Esophagus squamous epithelium (tissue), 4 donors: Measurements from ENCODE around the gene LYRM9.

ENCODE experiments used
- POLR2A ChIP-seq, 4 donors: fragments of 450-650 bp; IDR thresholded peaks; one replicate each; pipeline ENCODE4 v1.6.1; 2017; ENCODE audit warnings: antibody characterized with exemption in 4 of 4, mild to moderate bottlenecking in 4 of 4, moderate library complexity in 3 of 4
- TF ChIP-seq, protein P1 (sequence below), 6 experiments: fragments of 450-650 bp in 4 of 6; fragments of 200-600 bp in 2 of 6; sonication (generic) in 2 of 6; IDR thresholded peaks; one replicate each; pipeline ENCODE4 v1.5.1; 2016 to 2019; ENCODE audit warnings: antibody characterized with exemption in 6 of 6, mild to moderate bottlenecking in 4 of 6, moderate library complexity in 4 of 6

GRCh38 chr17:27862004-27862403 is 31.2 kb downstream of the LYRM9 start:
- TF ChIP-seq POLR2A (IDR thresholded peaks at IDR 0.05), result no peak
- TF ChIP-seq, protein P1, sequence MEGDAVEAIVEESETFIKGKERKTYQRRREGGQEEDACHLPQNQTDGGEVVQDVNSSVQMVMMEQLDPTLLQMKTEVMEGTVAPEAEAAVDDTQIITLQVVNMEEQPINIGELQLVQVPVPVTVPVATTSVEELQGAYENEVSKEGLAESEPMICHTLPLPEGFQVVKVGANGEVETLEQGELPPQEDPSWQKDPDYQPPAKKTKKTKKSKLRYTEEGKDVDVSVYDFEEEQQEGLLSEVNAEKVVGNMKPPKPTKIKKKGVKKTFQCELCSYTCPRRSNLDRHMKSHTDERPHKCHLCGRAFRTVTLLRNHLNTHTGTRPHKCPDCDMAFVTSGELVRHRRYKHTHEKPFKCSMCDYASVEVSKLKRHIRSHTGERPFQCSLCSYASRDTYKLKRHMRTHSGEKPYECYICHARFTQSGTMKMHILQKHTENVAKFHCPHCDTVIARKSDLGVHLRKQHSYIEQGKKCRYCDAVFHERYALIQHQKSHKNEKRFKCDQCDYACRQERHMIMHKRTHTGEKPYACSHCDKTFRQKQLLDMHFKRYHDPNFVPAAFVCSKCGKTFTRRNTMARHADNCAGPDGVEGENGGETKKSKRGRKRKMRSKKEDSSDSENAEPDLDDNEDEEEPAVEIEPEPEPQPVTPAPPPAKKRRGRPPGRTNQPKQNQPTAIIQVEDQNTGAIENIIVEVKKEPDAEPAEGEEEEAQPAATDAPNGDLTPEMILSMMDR (IDR thresholded peaks at IDR 0.05), result no peak
